Breast epithelium (tissue), 4 donors: ENCODE data around the gene CALM1. TPM values are rescaled to one million over a fixed set of nuclear protein-coding genes. Genes with fewer than 3 reads are reported as not detected.

Source experiments
- DNase-seq, 2 donors: peaks; one replicate each; pipeline ENCODE4 v3.0.0-alpha.2; 2019; ENCODE audit warnings: low spot score in 2 of 2
- H3K27ac ChIP-seq, 2 donors: fragments of 200-600 bp; sonication (generic) in 1 of 2; one replicate each; pipeline ENCODE4 v1.5.1; 2016 to 2019; ENCODE audit warnings: mild to moderate bottlenecking in 1 of 2
- H3K27me3 ChIP-seq, 2 donors: fragments of 200-600 bp; sonication (generic) in 1 of 2; one replicate each; pipeline versions ENCODE4 v1.5.1 to v1.6.0; 2017 to 2019; ENCODE audit warnings: control low read depth in 1 of 2, mild to moderate bottlenecking in 1 of 2
- H3K36me3 ChIP-seq: fragments of 200-600 bp; one replicate; pipeline ENCODE4 v1.5.1; 2019
- H3K4me1 ChIP-seq, 2 donors: fragments of 200-600 bp; sonication (generic); one replicate each; pipeline ENCODE4 v1.5.1; 2016 to 2019; ENCODE audit warnings: control low read depth in 1 of 2
- H3K4me3 ChIP-seq, 3 donors: fragments of 200-600 bp; sonication (generic); 1 replicate in 2 of 3; 2 replicates in 1 of 3; pipeline ENCODE4 v1.5.1; 2016 to 2019; ENCODE audit warnings: mild to moderate bottlenecking in 3 of 3, moderate library complexity in 2 of 3
- H3K9me3 ChIP-seq, 2 donors: fragments of 200-600 bp; sonication (generic) in 1 of 2; one replicate each; pipeline ENCODE4 v1.5.1; 2016 to 2019; ENCODE audit warnings: control low read depth in 1 of 2
- CTCF ChIP-seq, 3 donors: fragments of 450-650 bp; IDR thresholded peaks; one replicate each; pipeline ENCODE4 v1.5.1; 2016 to 2017; ENCODE audit warnings: antibody characterized with exemption in 3 of 3, mild to moderate bottlenecking in 3 of 3, moderate library complexity in 3 of 3
- POLR2A ChIP-seq: fragments of 450-650 bp; IDR thresholded peaks from one replicate; pipeline ENCODE4 v1.6.1; 2016; ENCODE audit warnings: antibody characterized with exemption, mild to moderate bottlenecking, moderate library complexity
- POLR2AphosphoS5 ChIP-seq, 3 donors: sonication (generic); formaldehyde crosslinking; IDR thresholded peaks; one replicate each; pipeline ENCODE4 v1.6.1; 2017; ENCODE audit warnings: antibody characterized with exemption in 3 of 3
- intact Hi-C: fragments of 100-400 bp; cut with DNase I; formaldehyde crosslinking; loops from one replicate; pipeline ENCODE4 v1.15.1; 2023; ENCODE audit warnings: low total_unique reads
- total RNA-seq, 3 donors: library from RNA; depleted of rRNA; stranded (reverse); fragments of >200 nt; gene quantifications; one replicate each; pipeline ENCODE4 v1.1.0, GENCODE V29; 2016

The CALM1 gene
- total RNA-seq, 3 donors from 2014 or later, result 186 to 332 (median 237) TPM

- Histone ChIP-seq H3K4me1 (no peaks in the 10 kb centered on the region), H3K36me3 (no peaks in the 10 kb centered on the region), H3K9me3 (no peaks in the 10 kb centered on the region), H3K4me3 (no peak overlapping the region), H3K27me3 (no peaks in the 10 kb centered on the region), H3K27ac (no peak overlapping the region)
- intact Hi-C loops, result loop anchor here (5.0 kb wide), 1 partner anchor 1021 kb away; no protein-coding TSS in a partner anchor
- TF ChIP-seq CTCF (IDR thresholded peaks at IDR 0.05), result no peak
- no peak for TF ChIP-seq POLR2A
- no peak for TF ChIP-seq POLR2AphosphoS5 (IDR thresholded peaks at IDR 0.05)
- DNase-seq, result no peak
These were observed 41.0 kb upstream of the CALM1 start for GRCh38 chr14:90355540-90356518.

GRCh38 chr14:90356925-90357324, 39.9 kb upstream of the CALM1 start:
- Histone ChIP-seq H3K36me3 (no peaks in the 10 kb centered on the region), H3K4me3 (no peak overlapping the region), H3K27ac (no peak overlapping the region), H3K4me1 (no peaks in the 10 kb centered on the region), H3K9me3 (no peaks in the 10 kb centered on the region), H3K27me3 (no peaks in the 10 kb centered on the region)
- no peak for DNase-seq
- intact Hi-C loops, result loop anchor here (5.0 kb wide), 1 partner anchor 1020 kb away; no protein-coding TSS in a partner anchor
- no peak for TF ChIP-seq POLR2A

- DNase-seq, result no peak
- intact Hi-C loops, result loop anchor here (5.0 kb wide), 1 partner anchor 1019 kb away; no protein-coding TSS in a partner anchor
- no peak overlapping the region for H3K27ac ChIP-seq
- H3K4me1 ChIP-seq, result no peaks in the 10 kb centered on the region
- H3K9me3 ChIP-seq, result no peaks in the 10 kb centered on the region
- TF ChIP-seq CTCF (IDR thresholded peaks at IDR 0.05), result no peak
- TF ChIP-seq POLR2AphosphoS5 (IDR thresholded peaks at IDR 0.05), result no peak
- no peak for TF ChIP-seq POLR2A
- H3K4me3 ChIP-seq, result no peak overlapping the region
- H3K36me3 ChIP-seq, result no peaks in the 10 kb centered on the region
- no peaks in the 10 kb centered on the region for H3K27me3 ChIP-seq
These were observed 38.5 kb upstream of the CALM1 start for GRCh38 chr14:90358359-90358758.

- intact Hi-C loops, result no loop called here
- H3K4me1 ChIP-seq, result no peaks in the 10 kb centered on the region
These were observed 34.8 kb upstream of the CALM1 start for GRCh38 chr14:90361865-90362557.

GRCh38 chr14:90362558-90362896, 34.3 kb upstream of the CALM1 start:
- no peaks in the 10 kb centered on the region for H3K27me3 ChIP-seq
- TF ChIP-seq CTCF (IDR thresholded peaks at IDR 0.05) (no peak), POLR2AphosphoS5 (IDR thresholded peaks at IDR 0.05) (no peak), POLR2A (no peak)
- H3K4me3 ChIP-seq, result no peak overlapping the region
- intact Hi-C loops, result no loop called here
- H3K9me3 ChIP-seq, result no peaks in the 10 kb centered on the region
- no peak overlapping the region for H3K27ac ChIP-seq
- no peaks in the 10 kb centered on the region for H3K4me1 ChIP-seq
- DNase-seq, result no peak
- no peaks in the 10 kb centered on the region for H3K36me3 ChIP-seq

More at GRCh38 chr14:90361865-90362557, 34.8 kb upstream of the CALM1 start:
- TF ChIP-seq CTCF (IDR thresholded peaks at IDR 0.05) (no peak), POLR2A (no peak), POLR2AphosphoS5 (IDR thresholded peaks at IDR 0.05) (no peak)
- Histone ChIP-seq H3K27ac (no peak overlapping the region), H3K9me3 (no peaks in the 10 kb centered on the region), H3K36me3 (no peaks in the 10 kb centered on the region), H3K27me3 (no peaks in the 10 kb centered on the region), H3K4me3 (no peak overlapping the region)
- DNase-seq, result no peak
